ENCODE results near the gene JARID2.

JARID2 gene

GRCh38 chr6:15366003-15366535, 120.2 kb downstream of the JARID2 start:
- DNase-seq = no peak
- Histone ChIP-seq H3K36me3 (no peaks in the 10 kb centered on the region), H3K27ac (no peak overlapping the region)

GRCh38 chr6:15366879-15367278, 121.0 kb downstream of the JARID2 start:
- no peak for DNase-seq
- no peak for TF ChIP-seq CTCF (IDR thresholded peaks at IDR 0.05; ENCODE audit: low read depth, low read length)
- Histone ChIP-seq H3K27ac (no peak overlapping the region), H3K36me3 (no peaks in the 10 kb centered on the region), H3K27me3 (ENCODE audit: insufficient read depth, low read depth, severe bottlenecking) (no peaks in the 10 kb centered on the region), H3K9me3 (ENCODE audit: severe bottlenecking) (no peaks in the 10 kb centered on the region), H3K4me3 (ENCODE audit: low read depth, low read length) (no peak overlapping the region)

More at GRCh38 chr6:15366003-15366535, 120.2 kb downstream of the JARID2 start:
- no peak for TF ChIP-seq CTCF (IDR thresholded peaks at IDR 0.05; ENCODE audit: low read depth, low read length)
- H3K27me3 ChIP-seq (ENCODE audit: insufficient read depth, low read depth, severe bottlenecking) = no peaks in the 10 kb centered on the region
- no peaks in the 10 kb centered on the region for H3K9me3 ChIP-seq (ENCODE audit: severe bottlenecking)
- H3K4me3 ChIP-seq (ENCODE audit: low read depth, low read length) = no peak overlapping the region

- no peaks in the 10 kb centered on the region for H3K9me3 ChIP-seq (ENCODE audit: severe bottlenecking)
- no peak for TF ChIP-seq CTCF (IDR thresholded peaks at IDR 0.05; ENCODE audit: low read depth, low read length)
- no peak overlapping the region for H3K4me3 ChIP-seq (ENCODE audit: low read depth, low read length)
- no peaks in the 10 kb centered on the region for H3K36me3 ChIP-seq
- no peak for DNase-seq
- H3K27me3 ChIP-seq (ENCODE audit: insufficient read depth, low read depth, severe bottlenecking) = no peaks in the 10 kb centered on the region
- no peak overlapping the region for H3K27ac ChIP-seq
These were observed 122.3 kb downstream of the JARID2 start for GRCh38 chr6:15368186-15368585.

GRCh38 chr6:15368873-15369272, 123.0 kb downstream of the JARID2 start:
- DNase-seq = no peak
- Histone ChIP-seq H3K4me3 (ENCODE audit: low read depth, low read length) (no peak overlapping the region), H3K9me3 (ENCODE audit: severe bottlenecking) (no peaks in the 10 kb centered on the region), H3K27ac (no peak overlapping the region), H3K36me3 (no peaks in the 10 kb centered on the region), H3K27me3 (ENCODE audit: insufficient read depth, low read depth, severe bottlenecking) (no peaks in the 10 kb centered on the region)
- no peak for TF ChIP-seq CTCF (IDR thresholded peaks at IDR 0.05; ENCODE audit: low read depth, low read length)

- no peak for TF ChIP-seq CTCF (IDR thresholded peaks at IDR 0.05; ENCODE audit: low read depth, low read length)
- Histone ChIP-seq H3K4me3 (ENCODE audit: low read depth, low read length) (no peak overlapping the region), H3K27ac (no peak overlapping the region), H3K27me3 (ENCODE audit: insufficient read depth, low read depth, severe bottlenecking) (no peaks in the 10 kb centered on the region), H3K9me3 (ENCODE audit: severe bottlenecking) (no peaks in the 10 kb centered on the region), H3K36me3 (no peaks in the 10 kb centered on the region)
- peak; percentile 46 for DNase-seq
These were observed 124.0 kb downstream of the JARID2 start for GRCh38 chr6:15369838-15370237.
